DOHH2 (cell line): ENCODE data around the gene ZSCAN18.

ENCODE experiments used
- H3F3A ChIP-seq: fragments of 200-600 bp; sonication (generic), shearing (Covaris generic); 2 replicates; pipeline ENCODE4 v1.6.0; 2016; ENCODE audit warnings: antibody characterized with exemption, mild to moderate bottlenecking; ENCODE audit not compliant: control insufficient read depth, insufficient read depth
- H3K27ac ChIP-seq: fragments of 200-600 bp; sonication (generic); 2 replicates; pipeline ENCODE4 v1.5.1; 2014; ENCODE audit warnings: low read depth, mild to moderate bottlenecking, low read length, moderate library complexity
- H3K27me3 ChIP-seq: fragments of 200-600 bp; sonication (generic); 2 replicates; pipeline ENCODE4 v1.6.1; 2014; ENCODE audit warnings: mild to moderate bottlenecking, low read length, mixed read lengths; ENCODE audit not compliant: control insufficient read depth
- H3K36me3 ChIP-seq: fragments of 200-600 bp; sonication (generic); 2 replicates; pipeline ENCODE4 v1.6.1; 2014; ENCODE audit warnings: mild to moderate bottlenecking, low read length, moderate library complexity, mixed read lengths; ENCODE audit not compliant: control insufficient read depth
- H3K4me1 ChIP-seq: fragments of 200-600 bp; sonication (generic); 2 replicates; pipeline ENCODE4 v1.6.1; 2014; ENCODE audit warnings: mild to moderate bottlenecking, low read length, mixed read lengths; ENCODE audit not compliant: control insufficient read depth
- H3K4me2 ChIP-seq: fragments of 200-600 bp; sonication (generic); 2 replicates; pipeline ENCODE4 v1.6.0; 2014; ENCODE audit warnings: mild to moderate bottlenecking, low read length, moderate library complexity
- H3K4me3 ChIP-seq: fragments of 200-600 bp; sonication (generic); 2 replicates; pipeline ENCODE4 v1.5.1; 2014; ENCODE audit warnings: mild to moderate bottlenecking, low read length, mixed read lengths
- H3K79me2 ChIP-seq: fragments of 200-600 bp; sonication (generic); 2 replicates; pipeline ENCODE4 v1.6.1; 2014; ENCODE audit warnings: mild to moderate bottlenecking, low read length, mixed read lengths; ENCODE audit not compliant: control insufficient read depth
- H3K9me2 ChIP-seq: fragments of 200-600 bp; sonication (generic); replicated peaks from 2 replicates; pipeline ENCODE4 v1.6.1; 2014; ENCODE audit warnings: mild to moderate bottlenecking, low read length, mixed read lengths; ENCODE audit not compliant: control insufficient read depth
- H3K9me3 ChIP-seq: fragments of 200-600 bp; sonication (generic); 2 replicates; pipeline ENCODE4 v1.6.1; 2014; ENCODE audit warnings: antibody characterized with exemption, low read length, mixed read lengths; ENCODE audit not compliant: control insufficient read depth, insufficient read depth
- H4K20me1 ChIP-seq: fragments of 200-600 bp; sonication (generic); 2 replicates; pipeline ENCODE4 v1.6.0; 2014; ENCODE audit warnings: low read depth, mild to moderate bottlenecking, antibody characterized with exemption, low read length, moderate library complexity; ENCODE audit not compliant: control insufficient read depth, insufficient read depth
- CTCF ChIP-seq: fragments of 200-600 bp; sonication (generic); IDR thresholded peaks from one replicate; pipeline ENCODE4 v1.5.1; 2014; ENCODE audit warnings: antibody characterized with exemption, mild to moderate bottlenecking, low read depth, low read length; ENCODE audit not compliant: poor library complexity, severe bottlenecking
- EZH2phosphoT487 ChIP-seq: fragments of 200-600 bp; sonication (generic); IDR thresholded peaks from 2 replicates; pipeline ENCODE4 v1.6.1; 2017; ENCODE audit warnings: borderline replicate concordance, mild to moderate bottlenecking, antibody characterized with exemption, low read length, moderate library complexity, mixed read lengths

ZSCAN18 gene

GRCh38 chr19:58054901-58055874 lies 42.8 kb downstream of the ZSCAN18 start:
- no peaks in the 10 kb centered on the region for H4K20me1 ChIP-seq
- peaks cover 59% of the 10 kb centered on the region; the same call in 1 of the 2 replicates for H3K9me3 ChIP-seq
- H3K27ac ChIP-seq: no peak overlapping the region
- no peaks in the 10 kb centered on the region for H3K9me2 ChIP-seq
- no peaks in the 10 kb centered on the region for H3K4me1 ChIP-seq
- no peaks in the 10 kb centered on the region for H3K79me2 ChIP-seq
- H3K36me3 ChIP-seq: no peaks in the 10 kb centered on the region
- no peaks in the 10 kb centered on the region for H3K27me3 ChIP-seq
- TF ChIP-seq EZH2phosphoT487 (no peak), CTCF (no peak)
- no peak overlapping the region for H3K4me3 ChIP-seq
- H3K4me2 ChIP-seq: no peak overlapping the region
- H3F3A ChIP-seq: no peaks in the 10 kb centered on the region

- H3K4me2 ChIP-seq: no peak overlapping the region
- H3K27ac ChIP-seq: no peak overlapping the region
- TF ChIP-seq CTCF: no peak
- TF ChIP-seq EZH2phosphoT487: no peak
- no peaks in the 10 kb centered on the region for H4K20me1 ChIP-seq
- no peaks in the 10 kb centered on the region for H3K36me3 ChIP-seq
- H3K9me3 ChIP-seq: peaks cover 62% of the 10 kb centered on the region; the same call in 1 of the 2 replicates
- H3K27me3 ChIP-seq: no peaks in the 10 kb centered on the region
- H3F3A ChIP-seq: no peaks in the 10 kb centered on the region
- no peaks in the 10 kb centered on the region for H3K79me2 ChIP-seq
- H3K4me1 ChIP-seq: no peaks in the 10 kb centered on the region
- H3K9me2 ChIP-seq: no peaks in the 10 kb centered on the region
- H3K4me3 ChIP-seq: no peak overlapping the region
These were observed 44.4 kb downstream of the ZSCAN18 start for GRCh38 chr19:58053480-58054156.

GRCh38 chr19:58052256-58052655 lies 45.8 kb downstream of the ZSCAN18 start:
- TF ChIP-seq CTCF (no peak), EZH2phosphoT487 (no peak)

More at GRCh38 chr19:58052256-58052655, 45.8 kb downstream of the ZSCAN18 start:
- no peaks in the 10 kb centered on the region for H3K36me3 ChIP-seq
- H3K4me3 ChIP-seq: no peak overlapping the region
- no peak overlapping the region for H3K4me2 ChIP-seq
- no peaks in the 10 kb centered on the region for H3K79me2 ChIP-seq
- H4K20me1 ChIP-seq: no peaks in the 10 kb centered on the region
- peaks cover 60% of the 10 kb centered on the region; the same call in 1 of the 2 replicates for H3K9me3 ChIP-seq
- no peaks in the 10 kb centered on the region for H3K9me2 ChIP-seq
- no peaks in the 10 kb centered on the region for H3K4me1 ChIP-seq
- H3K27me3 ChIP-seq: no peaks in the 10 kb centered on the region
- H3K27ac ChIP-seq: no peak overlapping the region
- H3F3A ChIP-seq: no peaks in the 10 kb centered on the region
